ENCODE measurements around the gene EZR.
A peak's percentile ranks its signal among the peaks of the same experiment; 100 is the strongest.

The EZR gene

DNA sequence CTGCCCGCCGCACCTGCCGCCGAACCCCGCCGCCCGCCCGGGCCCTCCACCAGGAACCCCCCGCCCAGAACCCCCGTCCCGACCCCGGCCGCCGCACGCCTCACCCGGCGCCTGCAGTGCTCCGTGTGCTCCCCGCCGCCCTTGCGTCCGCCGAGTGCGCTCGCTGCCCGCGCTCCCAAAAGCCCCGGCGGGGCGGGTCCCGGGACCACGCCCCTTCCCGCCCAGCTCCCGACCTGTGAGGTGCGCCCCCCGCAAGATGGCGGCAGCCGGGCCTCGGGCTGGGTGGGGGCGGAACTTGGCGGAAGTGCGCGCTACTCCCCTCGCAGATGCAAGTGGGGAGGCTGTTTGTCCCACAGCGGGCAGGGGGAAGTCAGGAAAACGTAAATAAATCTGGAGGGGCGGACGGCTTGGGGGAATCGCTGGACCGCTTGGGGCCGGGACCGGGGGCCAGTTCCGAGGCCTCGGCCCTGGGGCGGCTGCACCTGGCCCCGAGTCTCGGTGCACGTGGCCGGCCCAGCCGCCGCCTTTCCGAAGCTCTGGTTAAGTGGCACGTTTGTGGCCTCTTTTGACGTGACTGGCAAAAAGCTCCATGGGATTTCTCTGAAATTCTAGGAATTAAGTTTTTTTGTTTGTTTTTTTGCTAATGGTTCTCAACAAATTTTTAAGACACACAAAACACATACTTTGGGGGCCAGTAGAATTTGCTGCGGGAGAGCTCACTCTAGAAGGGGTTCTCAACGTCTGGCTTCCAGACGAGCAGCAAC lies at the start of gene EZR:
TSS of gene EZR (minus strand) at position 156 of the 764 bp plus-strand sequence. CDS start 1,275 bp downstream, outside the sequence.
- peak; percentile 85 for DNase-seq

DNA sequence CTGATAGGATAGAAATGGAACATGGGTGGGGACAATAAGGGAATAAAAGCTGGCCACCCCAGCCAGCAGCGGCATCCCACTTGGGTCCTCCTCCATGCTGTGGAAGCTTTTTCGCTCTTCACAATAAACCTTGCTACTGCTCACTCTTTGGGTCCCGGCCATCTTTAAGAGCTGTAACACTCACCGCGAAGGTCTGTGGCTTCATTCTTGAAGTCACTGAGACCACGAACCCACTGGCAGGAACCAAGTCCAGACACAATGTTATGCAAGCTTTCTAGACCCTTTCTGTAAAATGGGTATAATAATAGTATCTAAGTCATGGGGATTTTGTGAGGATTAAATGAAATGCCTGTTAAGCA lies 48.9 kb upstream of the EZR start:
- DNase-seq: no peak

DNA sequence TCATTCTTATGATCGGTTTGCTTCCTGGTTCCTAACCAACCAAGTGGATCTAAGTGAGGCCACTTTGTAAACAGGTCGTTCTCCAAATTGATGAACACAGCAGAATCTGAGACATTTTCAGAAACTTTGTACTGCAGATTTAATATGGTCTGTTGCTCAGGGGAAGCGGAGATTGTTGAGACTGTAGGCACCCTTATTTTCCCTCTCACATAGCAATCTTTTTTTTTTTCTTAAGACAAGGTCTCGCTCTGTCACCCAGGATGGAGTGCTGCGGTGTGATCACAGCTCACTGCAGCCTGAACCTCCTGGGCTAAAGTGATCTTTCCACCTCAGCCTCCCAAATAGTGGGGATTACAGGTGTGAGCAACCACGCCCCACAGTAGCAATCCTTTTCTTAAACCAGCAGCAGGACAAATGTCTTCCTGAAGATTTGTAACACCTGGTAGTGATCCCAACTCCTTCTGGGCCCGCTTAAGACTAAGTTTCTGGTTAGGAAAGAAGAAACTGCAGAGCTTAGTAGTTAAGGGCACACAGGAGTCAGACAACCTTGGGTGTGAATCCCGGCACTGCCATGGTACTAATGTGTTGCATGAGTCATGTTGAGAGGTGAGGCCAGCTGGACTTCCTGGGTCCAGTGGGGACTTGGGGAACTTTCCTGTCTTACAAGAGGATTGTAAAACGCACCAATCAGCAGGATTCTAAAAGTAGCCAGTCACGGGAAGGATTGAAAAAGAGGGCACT lies 48.4 kb upstream of the EZR start:
- DNase-seq: no peak

DNA sequence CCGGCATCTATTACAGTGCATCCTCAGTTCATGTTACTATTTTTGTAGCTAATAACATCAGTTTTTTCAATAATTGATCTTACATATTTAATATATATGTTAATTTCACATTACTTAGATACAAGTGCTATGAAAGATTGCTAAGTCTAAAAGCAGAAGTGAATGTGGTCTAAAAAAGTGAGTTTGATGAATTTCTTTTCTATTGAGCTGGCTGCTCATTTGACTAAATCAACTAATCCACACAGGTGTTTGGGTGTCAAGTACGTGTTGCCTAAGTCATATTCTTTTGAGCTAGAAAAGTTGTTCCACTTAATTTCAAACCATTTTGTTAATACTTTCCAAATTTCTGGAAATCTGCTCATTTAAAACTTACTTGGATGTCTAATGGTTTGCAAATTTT lies 46.6 kb upstream of the EZR start:
- DNase-seq: no peak

DNA sequence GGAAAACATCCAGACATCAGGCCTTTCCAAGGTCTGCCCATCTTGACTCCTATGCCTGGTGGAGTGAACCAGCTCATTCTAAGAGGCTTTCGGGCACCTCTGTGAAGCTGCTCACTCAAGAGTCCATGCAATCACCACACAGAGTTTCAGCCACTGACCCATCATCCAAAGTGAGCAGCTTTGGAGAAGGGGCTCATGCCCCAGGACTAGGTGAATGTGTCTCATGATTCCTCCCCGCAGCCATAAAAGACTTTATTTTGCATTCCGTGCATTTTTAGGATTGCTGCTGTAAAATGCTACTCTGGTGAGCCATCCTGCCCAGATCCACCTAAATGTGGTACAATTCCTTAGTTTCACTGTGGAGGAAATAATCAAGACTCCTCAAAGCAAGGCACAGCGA lies 44.5 kb upstream of the EZR start:
- DNase-seq: no peak

DNA sequence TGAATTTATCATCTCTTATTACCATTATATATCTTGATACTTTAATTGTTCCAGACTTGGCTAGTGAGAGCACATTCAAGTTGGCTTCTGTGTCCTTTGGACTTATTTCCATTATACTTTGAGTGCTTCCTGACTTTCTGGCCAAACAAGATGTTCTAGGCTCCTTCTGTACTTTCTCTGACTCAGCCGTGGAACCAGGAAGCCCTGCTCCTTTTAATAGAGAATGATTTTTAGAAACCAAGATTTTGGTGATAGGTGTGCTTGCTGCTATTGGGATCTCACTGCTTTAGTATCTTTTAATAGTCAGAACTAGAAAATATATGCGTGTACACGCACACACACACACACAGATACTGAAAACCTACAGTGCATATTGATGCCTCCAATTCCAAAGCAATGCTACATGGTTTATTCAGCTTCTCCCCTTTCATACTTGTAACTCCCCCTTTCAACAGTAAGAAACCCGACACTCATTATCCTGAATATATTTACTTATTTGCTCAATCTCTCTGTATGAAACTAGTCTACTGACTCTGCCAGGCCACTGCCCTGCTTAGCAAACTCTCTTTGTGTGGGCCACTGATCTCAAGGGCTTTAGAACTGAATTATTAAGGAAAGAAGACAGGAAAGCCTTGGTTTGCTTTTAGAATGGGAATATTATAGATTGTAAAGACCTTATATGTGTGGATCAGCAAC lies 42.7 kb upstream of the EZR start:
- no peak for DNase-seq

DNA sequence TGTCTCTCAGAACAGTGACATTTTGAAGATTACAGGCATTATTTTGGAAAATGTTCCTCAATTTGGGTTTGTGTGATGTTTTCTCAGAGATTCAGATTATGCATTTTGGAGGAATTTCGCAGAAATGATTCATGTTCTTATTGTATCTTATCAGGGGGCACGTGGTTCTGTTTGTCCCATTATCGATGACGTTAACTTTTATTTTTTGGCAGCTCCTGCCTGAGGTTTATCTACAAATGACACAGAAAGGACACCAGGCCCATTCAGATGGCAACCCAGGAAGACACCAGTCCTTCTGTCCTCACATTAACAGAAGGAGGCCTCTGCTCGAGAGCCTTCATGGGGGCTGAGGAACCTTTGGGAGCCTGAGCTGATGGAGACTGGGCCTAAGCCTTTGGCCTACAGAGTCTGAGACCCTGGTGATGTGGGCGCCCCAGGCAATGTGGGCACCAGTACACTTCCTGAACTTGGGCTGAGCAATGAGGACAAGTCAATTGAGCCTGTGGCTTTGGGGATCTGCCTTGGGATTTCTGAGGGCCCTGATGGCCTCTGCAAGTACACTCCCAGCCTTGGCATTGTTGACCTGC lies 41.2 kb upstream of the EZR start:
- peak; percentile 71 for DNase-seq

DNA sequence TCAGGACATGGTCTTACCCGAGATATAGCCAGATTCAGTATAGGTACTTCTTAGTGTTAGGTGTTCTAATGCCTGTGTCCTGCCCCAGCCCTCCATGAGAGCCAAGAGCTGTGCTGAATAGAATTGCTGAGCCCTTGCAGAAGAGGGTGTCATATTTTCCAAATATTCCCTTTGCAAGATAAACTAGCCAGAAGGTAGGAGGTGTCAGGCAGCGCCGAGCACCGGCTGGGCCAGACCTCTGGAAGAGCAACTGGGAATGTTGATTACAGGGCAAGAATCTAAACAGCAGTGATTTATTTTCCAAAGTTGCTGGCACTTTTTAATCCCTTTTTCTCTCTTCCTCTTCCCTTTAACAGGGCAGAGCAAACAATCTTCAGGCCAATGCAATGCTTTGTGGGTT lies 37.1 kb upstream of the EZR start:
- no peak for DNase-seq

DNA sequence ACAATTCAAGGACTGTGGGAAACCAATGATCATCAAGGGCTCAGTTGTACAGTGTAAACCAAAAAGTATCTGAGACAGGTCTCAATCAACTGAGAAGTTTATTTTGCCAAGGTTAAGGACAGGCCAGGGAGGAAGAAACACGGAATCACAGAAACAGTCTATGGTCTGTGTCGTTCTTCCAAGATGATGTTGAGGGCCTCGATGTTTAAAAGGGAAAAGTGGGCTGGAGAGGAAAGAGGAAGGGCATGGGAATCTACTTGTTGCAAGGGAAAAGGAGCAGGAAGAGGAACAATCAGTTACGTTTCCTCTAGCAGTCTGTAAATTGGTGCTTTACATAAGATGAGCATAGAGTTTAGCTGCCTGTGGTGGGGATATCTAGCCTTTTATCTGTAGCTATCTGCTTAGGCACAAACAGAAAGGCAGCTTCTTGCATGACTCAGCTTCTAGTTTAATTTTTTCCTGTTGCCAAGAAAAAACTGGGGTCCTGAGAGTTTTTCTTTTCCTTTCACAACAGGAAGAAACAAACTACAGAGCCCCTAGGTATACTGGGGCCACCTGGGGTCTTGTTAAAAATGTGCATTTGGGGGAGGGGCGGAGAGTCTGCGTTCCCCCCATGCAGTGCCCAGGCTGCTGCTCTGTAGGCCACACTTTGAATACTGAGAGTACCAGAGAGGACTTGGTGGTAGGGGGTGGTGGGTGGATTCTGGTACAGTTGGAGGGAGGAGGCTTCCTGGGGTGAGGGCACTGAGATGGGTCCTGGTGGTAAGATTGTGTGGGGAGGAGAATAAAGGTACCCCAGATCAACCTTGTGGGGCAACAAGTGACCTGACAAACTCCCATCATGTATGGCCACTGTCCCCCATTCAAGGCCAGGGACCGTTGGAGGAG lies 35.3 kb upstream of the EZR start:
- peak; percentile 90 for DNase-seq

DNA sequence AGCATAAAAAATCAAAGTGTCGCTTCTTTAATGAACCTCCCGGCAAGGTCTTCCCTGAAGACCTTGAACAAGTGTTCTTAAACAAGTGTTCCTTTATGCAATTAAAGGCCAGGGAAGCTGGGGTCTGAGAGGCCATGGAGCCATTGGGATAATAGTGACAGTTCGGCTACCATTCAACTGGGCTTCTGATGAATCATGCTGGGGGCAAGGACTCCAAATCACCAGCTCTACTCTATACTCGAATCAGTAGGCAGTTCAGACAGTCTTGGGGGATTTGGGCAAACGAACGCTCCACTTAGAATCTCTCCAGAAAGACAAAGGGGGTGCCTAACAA lies 34.7 kb upstream of the EZR start:
- DNase-seq: no peak

DNA sequence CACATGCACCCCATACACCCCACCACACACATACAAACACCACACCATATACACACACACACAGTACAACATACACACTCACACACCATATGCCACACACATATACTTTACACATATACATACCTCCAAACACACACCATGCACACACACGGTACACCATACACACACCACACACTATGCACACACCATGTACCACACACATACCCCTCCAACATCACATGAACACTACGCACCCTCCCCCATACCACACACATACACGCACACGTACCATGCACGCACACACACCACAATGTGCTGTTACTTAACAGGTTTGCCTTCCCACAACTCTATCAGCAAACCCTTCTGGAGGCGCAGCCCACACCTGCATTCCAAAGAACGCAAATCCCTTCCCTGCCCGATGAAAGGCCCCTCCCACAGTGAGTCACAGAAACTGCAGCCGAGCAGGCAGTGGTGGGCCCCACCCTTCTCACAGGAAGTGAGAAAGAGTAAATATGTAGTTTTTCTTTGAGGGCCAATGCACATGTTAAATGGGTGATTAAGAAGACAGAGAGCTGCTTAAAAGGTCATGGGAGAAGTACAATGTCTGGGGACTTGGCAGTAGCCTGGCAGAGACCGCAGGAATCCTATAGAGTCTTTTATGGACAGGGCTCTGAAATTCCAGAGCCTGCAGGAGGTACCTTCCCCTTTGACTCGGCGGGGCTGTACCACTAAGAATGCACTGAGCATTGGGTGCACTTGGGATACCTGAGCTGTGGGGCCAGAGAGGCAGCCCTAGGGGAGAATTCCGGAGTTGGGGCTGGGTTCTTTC lies 34.1 kb upstream of the EZR start:
- DNase-seq: peak; percentile 96

DNA sequence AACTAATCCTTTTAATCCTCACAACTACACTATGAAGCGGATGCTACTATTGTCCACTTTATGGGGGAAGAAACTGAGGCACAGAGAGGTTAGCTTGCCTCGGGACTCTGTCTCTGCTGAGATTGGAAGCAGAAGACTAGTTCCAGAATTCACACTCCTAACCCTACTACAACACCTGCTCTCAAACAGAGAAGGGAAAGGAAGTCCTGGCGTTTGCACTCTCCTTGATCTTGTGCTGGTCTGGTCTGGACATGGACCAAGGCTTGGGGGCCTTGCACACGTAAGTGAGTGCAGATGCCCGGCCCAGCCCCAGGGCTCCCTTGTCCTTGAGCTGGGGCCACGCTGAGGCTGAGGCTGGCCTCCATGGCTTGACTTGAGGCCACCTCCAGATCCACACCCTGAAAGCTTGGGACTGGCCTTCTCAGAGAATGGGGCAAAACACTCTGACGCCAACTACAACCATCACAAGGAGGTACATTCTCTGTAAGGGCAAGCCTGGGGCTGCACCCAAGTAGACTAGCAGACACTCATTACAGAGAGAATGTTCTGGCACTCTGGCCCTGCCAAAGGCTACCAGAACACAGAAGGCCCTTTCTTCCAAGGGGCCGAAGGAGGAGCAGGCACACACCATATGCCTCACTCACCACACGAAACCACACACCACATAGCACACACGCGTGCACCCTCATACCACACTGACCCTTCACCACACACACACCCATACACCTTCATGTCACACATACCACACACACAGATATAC lies 33.3 kb upstream of the EZR start:
- no peak for DNase-seq

DNA sequence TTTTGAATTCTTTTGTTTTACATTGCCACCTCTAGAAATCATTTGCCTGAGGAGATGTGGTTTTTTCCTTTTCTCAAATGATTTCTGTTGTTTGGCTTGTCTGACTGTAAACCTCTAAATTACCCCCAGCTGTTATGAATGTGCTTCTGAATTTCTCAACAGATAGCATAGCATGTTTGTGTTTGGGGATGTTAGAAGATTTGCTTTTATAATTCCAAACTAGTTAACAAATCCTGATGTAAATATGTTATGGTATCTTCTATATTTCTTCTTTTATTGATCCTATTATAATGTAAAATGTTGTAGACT lies 31.6 kb upstream of the EZR start:
- no peak for DNase-seq

DNA sequence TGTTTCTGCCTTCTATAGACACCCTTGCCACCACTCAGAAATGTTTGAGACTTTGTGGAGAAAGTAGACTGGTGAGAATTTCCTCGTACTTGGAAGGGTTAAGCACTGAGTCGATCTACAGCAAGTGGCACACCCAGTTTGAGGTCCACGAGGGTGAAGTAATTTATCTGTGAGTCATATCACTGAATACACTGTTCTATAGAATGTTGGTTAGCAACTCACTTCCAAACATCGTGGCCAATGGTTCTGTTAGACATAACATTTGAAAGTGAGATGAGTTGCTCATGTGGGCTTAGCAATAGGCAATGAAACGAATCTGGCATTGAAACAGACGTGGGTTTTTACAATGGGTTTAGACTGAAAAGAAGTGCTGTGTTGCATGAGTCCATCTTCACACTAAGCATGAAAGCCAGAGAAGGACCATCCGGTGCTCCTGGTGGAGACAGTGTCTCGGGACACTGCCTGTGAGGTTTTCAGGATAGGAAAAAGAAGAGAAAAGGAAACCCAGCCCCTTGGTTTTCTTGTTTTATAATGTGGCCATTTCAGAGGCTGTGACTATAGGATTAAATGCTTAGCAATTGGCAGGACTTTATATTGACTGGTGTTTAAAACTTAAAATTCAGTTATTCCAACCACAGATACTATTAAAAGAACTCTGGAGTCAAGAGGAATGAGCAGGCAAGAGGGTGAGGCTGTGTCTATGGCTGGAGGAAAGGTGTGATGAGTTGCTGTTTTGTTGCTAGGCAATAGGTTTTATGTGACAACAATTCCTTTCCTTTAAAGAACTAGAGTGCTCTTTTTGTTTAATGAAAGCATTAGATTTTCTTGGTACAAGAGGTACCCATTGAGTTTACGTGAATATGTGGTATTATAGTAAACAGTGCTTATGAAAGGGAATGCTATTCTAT lies 31.0 kb upstream of the EZR start:
- peak; percentile 92 for DNase-seq

DNA sequence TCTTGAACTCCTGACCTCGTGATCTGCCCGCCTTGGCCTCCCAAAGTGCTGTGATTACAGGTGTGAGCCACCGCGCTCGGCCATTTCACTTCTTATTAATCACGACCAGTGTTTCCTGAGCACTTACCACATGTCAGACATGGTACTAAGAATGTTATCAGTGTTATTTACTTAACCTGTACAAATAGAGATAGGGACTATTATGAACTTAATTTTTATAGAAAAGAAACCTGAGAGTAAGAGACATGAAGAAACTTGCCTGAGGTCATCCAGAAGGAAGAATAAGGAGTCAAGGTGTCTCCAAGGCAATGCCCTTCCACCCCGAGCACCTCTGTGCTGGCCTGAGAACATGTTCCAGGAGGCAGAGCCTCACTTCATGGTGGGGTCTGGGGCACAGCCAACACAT lies 29.3 kb upstream of the EZR start:
- no peak for DNase-seq

DNA sequence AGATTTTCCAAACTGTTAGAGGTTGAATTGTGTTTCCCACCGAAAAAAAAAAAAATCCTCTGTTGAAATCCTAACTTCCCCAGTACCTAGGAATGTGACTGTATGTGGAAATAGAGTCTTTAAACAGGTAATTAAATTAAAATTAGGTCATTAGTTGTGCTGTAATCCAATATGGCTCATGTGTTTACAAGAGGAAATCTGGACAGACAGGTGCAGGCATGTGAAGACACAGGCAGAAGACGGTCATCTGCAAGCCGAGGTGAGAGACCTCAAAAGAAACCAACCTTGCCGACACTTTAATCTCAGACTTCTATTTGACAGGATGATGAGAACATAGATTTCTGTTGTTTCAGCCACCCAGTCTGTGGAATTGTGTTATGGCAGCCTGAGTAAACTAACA lies 28.6 kb upstream of the EZR start:
- DNase-seq: no peak

DNA sequence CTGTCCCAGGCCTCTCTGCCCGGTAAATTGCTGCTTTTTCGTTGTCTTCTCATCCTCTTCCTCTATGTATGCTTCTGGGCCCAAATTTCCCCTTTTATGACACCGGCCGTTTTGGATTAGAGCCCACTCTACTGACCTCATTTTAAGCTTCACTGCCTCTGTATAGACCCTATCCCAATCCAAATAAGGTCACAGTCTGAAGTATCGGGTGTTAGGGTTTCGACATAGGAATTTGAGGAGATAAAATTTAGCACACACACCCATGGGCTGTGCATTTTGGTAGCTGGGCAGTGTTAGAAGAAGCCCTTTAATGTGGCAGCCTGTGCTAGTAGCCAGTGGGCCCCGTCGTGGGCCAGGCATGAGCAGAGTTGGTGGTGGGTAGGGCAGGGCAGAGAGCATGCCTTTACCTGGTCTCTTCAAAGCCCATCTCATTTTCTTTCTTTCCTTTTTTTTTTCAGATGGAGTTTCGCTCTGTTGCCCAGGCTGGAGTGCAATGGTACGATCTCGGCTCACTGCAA lies 27.9 kb upstream of the EZR start:
- DNase-seq: no peak

DNA sequence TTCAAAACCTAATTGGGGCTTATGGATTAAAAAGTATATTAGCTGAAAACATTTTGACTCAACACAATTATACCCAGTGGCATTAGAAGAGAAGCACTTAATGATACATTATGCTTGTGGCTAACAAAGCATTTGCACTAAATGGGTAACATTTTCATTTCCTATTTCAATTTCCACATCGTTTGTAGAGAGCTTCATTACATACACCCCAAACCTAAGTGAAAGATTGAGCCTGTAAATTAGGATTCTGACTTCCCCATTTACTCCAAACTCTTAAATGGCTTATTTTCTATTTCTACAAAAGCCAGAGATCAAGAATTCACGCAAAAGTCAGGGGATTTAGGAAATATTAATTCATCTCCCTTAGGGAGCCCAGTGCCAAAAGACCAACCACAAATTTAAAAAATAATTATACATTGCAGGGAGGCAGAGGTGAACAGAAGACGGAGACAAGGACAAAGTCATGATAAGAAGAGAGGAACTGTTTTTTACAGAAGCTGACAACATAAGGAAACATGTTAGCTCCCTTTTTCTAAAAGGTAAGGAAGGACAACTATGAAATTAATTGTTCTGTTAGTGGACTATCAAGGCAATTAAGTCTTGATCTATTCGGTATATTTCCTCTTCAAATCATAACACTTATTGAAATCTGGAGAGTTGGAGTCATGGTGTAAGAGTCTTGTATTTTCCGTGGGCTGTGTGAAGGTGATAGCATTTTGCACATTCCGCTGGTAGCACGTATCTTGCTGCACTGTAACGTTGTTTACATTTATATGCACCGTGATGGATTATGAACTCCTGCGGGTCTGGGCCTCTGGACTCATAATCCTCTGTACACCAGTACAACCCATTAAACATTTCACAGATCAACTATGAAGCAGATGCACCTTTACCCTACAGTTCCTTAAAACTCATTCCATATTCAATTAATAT lies 24.8 kb upstream of the EZR start:
- no peak for DNase-seq

DNA sequence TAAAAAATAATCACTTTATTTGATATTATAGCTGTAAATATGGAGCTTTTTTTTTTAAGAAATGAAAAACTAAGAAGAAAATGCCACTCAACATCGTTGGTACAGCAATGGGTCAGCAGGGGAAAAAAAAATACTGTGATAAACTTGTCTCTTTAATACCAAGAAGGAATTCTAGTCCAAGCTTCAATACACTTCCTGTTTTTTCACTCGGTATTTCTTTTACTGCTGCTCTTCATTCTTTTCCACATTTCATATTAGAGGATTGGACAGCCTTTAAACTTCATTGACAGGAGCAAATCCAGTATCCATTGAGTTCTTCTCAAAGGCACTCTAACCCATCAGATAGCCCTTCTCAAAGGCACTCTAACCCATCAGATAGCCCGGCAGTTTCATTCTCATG lies 22.2 kb upstream of the EZR start:
- DNase-seq: no peak
